GM18868 (cell line): ENCODE results near the gene JPT1.
A peak's percentile ranks its signal among the peaks of the same experiment; 100 is the strongest.
"Not testable (repeated sequence)": the region's sequence is repeated elsewhere in the genome, so short reads cannot be mapped to it uniquely, and the experiment has no call there.

Source experiments
- ATAC-seq: cut with Tn5 transposase; IDR thresholded peaks from one replicate; pipeline ENCODE4 v1.9.1; 2021; ENCODE audit warnings: mild to moderate bottlenecking, moderate library complexity; ENCODE audit not compliant: unreplicated experiment

Gene JPT1

GRCh38 chr17:75130632-75131277 is 23.6 kb downstream of the JPT1 start:
- peak; percentile 15 for ATAC-seq

GRCh38 chr17:75130059-75130631 is 24.2 kb downstream of the JPT1 start:
- no peak for ATAC-seq

GRCh38 chr17:75129576-75129975 is 24.7 kb downstream of the JPT1 start:
- ATAC-seq = no peak

- ATAC-seq = no peak
These were observed 25.4 kb downstream of the JPT1 start for GRCh38 chr17:75128694-75129505.

- ATAC-seq = not testable (repeated sequence)
These were observed 26.4 kb downstream of the JPT1 start for GRCh38 chr17:75127936-75128335.

- no peak for ATAC-seq
These were observed 27.4 kb downstream of the JPT1 start for GRCh38 chr17:75126954-75127353.

GRCh38 chr17:75125984-75126383 is 28.3 kb downstream of the JPT1 start:
- no peak for ATAC-seq

- ATAC-seq = no peak
These were observed 29.5 kb downstream of the JPT1 start for GRCh38 chr17:75124819-75125162.

GRCh38 chr17:75124041-75124818 is 30.1 kb downstream of the JPT1 start:
- ATAC-seq = no peak

- no peak for ATAC-seq
These were observed 36.0 kb downstream of the JPT1 start for GRCh38 chr17:75118307-75118706.

- no peak for ATAC-seq
These were observed 37.6 kb downstream of the JPT1 start for GRCh38 chr17:75116737-75117136.

- ATAC-seq = no peak
These were observed 38.8 kb downstream of the JPT1 start for GRCh38 chr17:75115555-75115954.

- ATAC-seq = no peak
These were observed 39.6 kb downstream of the JPT1 start for GRCh38 chr17:75114552-75115314.

GRCh38 chr17:75113798-75114551 is 40.3 kb downstream of the JPT1 start:
- no peak for ATAC-seq

- no peak for ATAC-seq
These were observed 42.5 kb downstream of the JPT1 start for GRCh38 chr17:75111777-75112335.

GRCh38 chr17:75110234-75110937 is 43.9 kb downstream of the JPT1 start:
- ATAC-seq = no peak

- ATAC-seq = peak; percentile 56
These were observed 44.7 kb downstream of the JPT1 start, which contains the start of gene ARMC7 for GRCh38 chr17:75109407-75110233. TSS of gene ARMC7 (plus strand) at chr17:75109969. CDS start at chr17:75110289, 320 bp downstream.

GRCh38 chr17:75109046-75109406 is 45.3 kb downstream of the JPT1 start:
- ATAC-seq = no peak
